Measurements from ENCODE around the gene VPS13D. TPM values are rescaled to one million over a fixed set of nuclear protein-coding genes. Genes with fewer than 3 reads are reported as not detected.

The VPS13D gene
- total and polyA plus RNA-seq, 3 donors from 2014 or later = 51.9 to 125 (median 86.8) TPM

- Histone ChIP-seq H3K27me3 (no peaks in the 10 kb centered on the region), H3K9me3 (no peaks in the 10 kb centered on the region), H3K4me3 (no peak overlapping the region), H3K4me1 (peaks cover 15% of the 10 kb centered on the region), H3K36me3 (ENCODE audit: low read depth, missing control alignments) (no peaks in the 10 kb centered on the region), H3K27ac (no peak overlapping the region)
- WGBS, 2 donors = 84 to 96% methylated on average over 5 of the region's 5 CpGs
- DNase-seq = no peak
- TF ChIP-seq POLR2A (IDR thresholded peaks at IDR 0.05) = no peak
- no peak for TF ChIP-seq CTCF (IDR thresholded peaks at IDR 0.05)
- intact Hi-C loops (cut with DNase I; ENCODE audit: low total_unique reads) = loop anchor here (10.0 kb wide), 1 partner anchor 207 kb away; the partner anchor contains the start of gene DHRS3
Measured at GRCh38 chr1:12407962-12408454, 178.2 kb downstream of the VPS13D start.

- no peaks in the 10 kb centered on the region for H3K27me3 ChIP-seq
- intact Hi-C loops (cut with DNase I; ENCODE audit: low total_unique reads) = loop anchor here (10.0 kb wide), 1 partner anchor 206 kb away; the partner anchor contains the start of gene DHRS3
- DNase-seq = no peak
- no peaks in the 10 kb centered on the region for H3K9me3 ChIP-seq
- H3K4me1 ChIP-seq = peaks cover 15% of the 10 kb centered on the region
- H3K4me3 ChIP-seq = no peak overlapping the region
- no peak overlapping the region for H3K27ac ChIP-seq
- TF ChIP-seq CTCF (IDR thresholded peaks at IDR 0.05) (no peak), POLR2A (IDR thresholded peaks at IDR 0.05) (no peak)
- no peaks in the 10 kb centered on the region for H3K36me3 ChIP-seq (ENCODE audit: low read depth, missing control alignments)
- 72 to 88% methylated on average over 1 of the region's 1 CpG for WGBS, 2 donors
Measured at GRCh38 chr1:12408662-12409061, 178.8 kb downstream of the VPS13D start.

- Histone ChIP-seq H3K4me1 (peaks cover 15% of the 10 kb centered on the region), H3K36me3 (ENCODE audit: low read depth, missing control alignments) (no peaks in the 10 kb centered on the region), H3K4me3 (no peak overlapping the region), H3K27me3 (no peaks in the 10 kb centered on the region), H3K27ac (no peak overlapping the region), H3K9me3 (no peaks in the 10 kb centered on the region)
- TF ChIP-seq CTCF (IDR thresholded peaks at IDR 0.05) = no peak
- no peak for TF ChIP-seq POLR2A (IDR thresholded peaks at IDR 0.05)
- 93 to 96% methylated on average over 2 of the region's 2 CpGs for WGBS, 2 donors
- DNase-seq = no peak
- intact Hi-C loops (cut with DNase I; ENCODE audit: low total_unique reads) = loop anchor here (10.0 kb wide), 1 partner anchor 205 kb away; the partner anchor contains the start of gene DHRS3
Measured at GRCh38 chr1:12409681-12410080, 179.9 kb downstream of the VPS13D start.

GRCh38 chr1:12410351-12410750, 180.5 kb downstream of the VPS13D start:
- H3K9me3 ChIP-seq = no peaks in the 10 kb centered on the region
- TF ChIP-seq CTCF (IDR thresholded peaks at IDR 0.05) (no peak), POLR2A (IDR thresholded peaks at IDR 0.05) (no peak)
- intact Hi-C loops (cut with DNase I; ENCODE audit: low total_unique reads) = no loop called here
- no peak for DNase-seq
- H3K4me1 ChIP-seq = peaks cover 15% of the 10 kb centered on the region
- no peaks in the 10 kb centered on the region for H3K27me3 ChIP-seq
- no peak overlapping the region for H3K27ac ChIP-seq
- H3K36me3 ChIP-seq (ENCODE audit: low read depth, missing control alignments) = no peaks in the 10 kb centered on the region
- H3K4me3 ChIP-seq = no peak overlapping the region

GRCh38 chr1:12411098-12411497, 181.3 kb downstream of the VPS13D start:
- intact Hi-C loops (cut with DNase I; ENCODE audit: low total_unique reads) = no loop called here

More at GRCh38 chr1:12411098-12411497, 181.3 kb downstream of the VPS13D start:
- no peak overlapping the region for H3K4me3 ChIP-seq
- no peak overlapping the region for H3K27ac ChIP-seq
- TF ChIP-seq POLR2A (IDR thresholded peaks at IDR 0.05) (no peak), CTCF (IDR thresholded peaks at IDR 0.05) (no peak)
- no peak for DNase-seq
- no peaks in the 10 kb centered on the region for H3K9me3 ChIP-seq
- no peaks in the 10 kb centered on the region for H3K27me3 ChIP-seq
- H3K36me3 ChIP-seq (ENCODE audit: low read depth, missing control alignments) = no peaks in the 10 kb centered on the region
- H3K4me1 ChIP-seq = peaks cover 10% of the 10 kb centered on the region
- 91 to 100% methylated on average over 3 of the region's 3 CpGs for WGBS, 2 donors

Measured in testis (tissue), 3 donors.